ENCODE data around the gene MYO10.
"Not testable (repeated sequence)": the region's sequence is repeated elsewhere in the genome, so short reads cannot be mapped to it uniquely, and the experiment has no call there.

MYO10 gene

GRCh38 chr5:16663840-16664239 is 272.2 kb downstream of the MYO10 start:
- DNase-seq: no peak

- DNase-seq: no peak
Measured at GRCh38 chr5:16661713-16662112, 274.4 kb downstream of the MYO10 start.

GRCh38 chr5:16660982-16661381 is 275.1 kb downstream of the MYO10 start:
- no peak for DNase-seq

GRCh38 chr5:16659536-16659935 is 276.6 kb downstream of the MYO10 start:
- no peak for DNase-seq

- DNase-seq: no peak
Measured at GRCh38 chr5:16656561-16657191, 279.4 kb downstream of the MYO10 start.

- DNase-seq: no peak
Measured at GRCh38 chr5:16654647-16655334, 281.3 kb downstream of the MYO10 start.

- not testable (repeated sequence) for DNase-seq
Measured at GRCh38 chr5:16648739-16649138, 287.3 kb downstream of the MYO10 start.

GRCh38 chr5:16644301-16644889 is 291.7 kb downstream of the MYO10 start:
- DNase-seq: no peak

GRCh38 chr5:16642867-16643266 is 293.2 kb downstream of the MYO10 start:
- DNase-seq: no peak

- no peak for DNase-seq
Measured at GRCh38 chr5:16639206-16639605, 296.9 kb downstream of the MYO10 start.

- no peak for DNase-seq
Measured at GRCh38 chr5:16628376-16628775, 307.7 kb downstream of the MYO10 start.

GRCh38 chr5:16626696-16627264 is 309.3 kb downstream of the MYO10 start:
- no peak for DNase-seq

- no peak for DNase-seq
Measured at GRCh38 chr5:16625096-16625495, 311.0 kb downstream of the MYO10 start.

- no peak for DNase-seq
Measured at GRCh38 chr5:16619136-16619535, 317.0 kb downstream of the MYO10 start.

GRCh38 chr5:16618138-16618897 is 317.8 kb downstream of the MYO10 start:
- peak; percentile 24 for DNase-seq

- DNase-seq: no peak
Measured at GRCh38 chr5:16617274-16617968, 318.7 kb downstream of the MYO10 start.

GRCh38 chr5:16616536-16617273 is 319.4 kb downstream of the MYO10 start, which contains the start of gene RETREG1:
TSS of gene RETREG1 (minus strand) at chr5:16616997. CDS start at chr5:16616971, 26 bp downstream.
- peak; percentile 47 for DNase-seq

GRCh38 chr5:16615741-16616535 is 320.1 kb downstream of the MYO10 start:
- peak; percentile 64 for DNase-seq

GRCh38 chr5:16612007-16612406 is 324.1 kb downstream of the MYO10 start:
- DNase-seq: no peak

Measured in NCI-H510A treated with DMSO at 0.1 percent for 48 hours (cell line).